Panc1 (cell line): Measurements from ENCODE around the gene CORT. TPM values are rescaled to one million over a fixed set of nuclear protein-coding genes. Genes with fewer than 3 reads are reported as not detected.

ENCODE experiments used
- ATAC-seq: fragments of 200-7000 bp; cut with Tn5 transposase; 2 replicates; pipeline ENCODE4 v1.9.1; 2020; ENCODE audit warnings: mild to moderate bottlenecking, moderate library complexity
- BruUV-seq: library from RNA; stranded (reverse); fragments of 400-500 nt; replicated peaks from 2 replicates; lab custom pipeline; 2021; lab: Mats Ljungman, UMichigan
- CTCF ChIA-PET: fragments of 300-600 bp; sonication (Branson Sonifier 250); formaldehyde crosslinking; loops from one replicate; lab custom pipeline; 2022; ENCODE audit warnings: antibody characterized with exemption; lab: Charles Lee
- POLR2A ChIA-PET: fragments of 300-600 bp; sonication (Branson Sonifier 250); formaldehyde crosslinking; loops from one replicate; lab custom pipeline; 2022; ENCODE audit warnings: antibody characterized with exemption; lab: Charles Lee
- DNase-seq: peaks from one replicate; pipeline ENCODE4 v3.0.0-alpha.2; 2010; ENCODE audit warnings: low read depth, low spot score
- H3K27ac ChIP-seq: 2 replicates; pipeline ENCODE4 v1.5.1; 2011; ENCODE audit warnings: mild to moderate bottlenecking, low read length, inconsistent platforms
- H3K27me3 ChIP-seq: fragments of 200-500 bp; sonication (Bioruptor generic); 2 replicates; pipeline ENCODE4 v1.6.0; 2014; ENCODE audit warnings: low read length, inconsistent platforms; ENCODE audit not compliant: control insufficient read depth, insufficient read depth
- H3K36me3 ChIP-seq: fragments of 200-500 bp; sonication (Bioruptor generic); 2 replicates; pipeline ENCODE4 v1.5.1; 2014; ENCODE audit warnings: inconsistent platforms, mild to moderate bottlenecking, low read length, moderate library complexity; ENCODE audit not compliant: control insufficient read depth, insufficient read depth
- H3K4me1 ChIP-seq: 2 replicates; pipeline ENCODE4 v1.5.1; 2011; ENCODE audit warnings: inconsistent platforms, mild to moderate bottlenecking, low read length, moderate library complexity; ENCODE audit not compliant: control insufficient read depth, insufficient read depth
- H3K4me3 ChIP-seq, 2 experiments: 2 replicates each; pipeline ENCODE4 v1.5.1; 2011 to 2012; ENCODE audit warnings: low read depth in 2 of 2, low read length in 2 of 2, mild to moderate bottlenecking in 2 of 2, inconsistent platforms in 1 of 2, moderate library complexity in 1 of 2
- H3K9me3 ChIP-seq: fragments of 200-500 bp; sonication (Bioruptor generic); 2 replicates; pipeline ENCODE4 v1.5.1; 2014; ENCODE audit warnings: low read depth, mild to moderate bottlenecking, inconsistent platforms, low read length, moderate library complexity; ENCODE audit not compliant: control insufficient read depth, insufficient read depth
- POLR2AphosphoS5 ChIP-seq: IDR thresholded peaks from 2 replicates; pipeline ENCODE4 v1.6.1; 2012; ENCODE audit warnings: mild to moderate bottlenecking, low read depth, low read length, moderate library complexity
- SIN3A ChIP-seq: IDR thresholded peaks from 2 replicates; pipeline ENCODE4 v1.6.1; 2012; ENCODE audit warnings: low read depth, mild to moderate bottlenecking, low read length, moderate library complexity, borderline replicate concordance; ENCODE audit not compliant: insufficient read depth
- TCF7L2 ChIP-seq: IDR thresholded peaks from 2 replicates; pipeline ENCODE4 v1.6.1; 2011; ENCODE audit warnings: mild to moderate bottlenecking, low read depth, low read length, inconsistent platforms
- in situ Hi-C: cut with HindIII; loops from 2 replicates; pipeline ENCODE4 v1.10.0; 2016; ENCODE audit warnings: low sequenced_read_pairs, low pct_unique_long_range_greater_than_20kb
- intact Hi-C: fragments of 100-400 bp; cut with micrococcal nuclease; formaldehyde crosslinking; loops from one replicate; pipeline ENCODE4 v1.10.0; 2022; ENCODE audit not compliant: unreplicated experiment
- total RNA-seq: library from RNA; stranded (reverse); gene quantifications from one replicate; pipeline ENCODE4 v1.2.1, GENCODE V29; 2021; ENCODE audit not compliant: unreplicated experiment
- TF ChIP-seq, protein P1 (sequence below): fragments of 450-650 bp; IDR thresholded peaks from 2 replicates; pipeline ENCODE4 v1.5.1; 2017; ENCODE audit warnings: mild to moderate bottlenecking
- TF ChIP-seq, protein P2 (sequence below), 2 experiments: IDR thresholded peaks; 2 replicates each; pipeline ENCODE4 v1.6.1; 2011 to 2012; ENCODE audit warnings: low read depth in 2 of 2, control low read depth in 1 of 2, low read length in 1 of 2, mild to moderate bottlenecking in 1 of 2, moderate library complexity in 1 of 2; ENCODE audit not compliant: insufficient read depth in 1 of 2

The CORT gene
- total RNA-seq, 1 experiment from 2014 or later, result 0.41 TPM

DNA sequence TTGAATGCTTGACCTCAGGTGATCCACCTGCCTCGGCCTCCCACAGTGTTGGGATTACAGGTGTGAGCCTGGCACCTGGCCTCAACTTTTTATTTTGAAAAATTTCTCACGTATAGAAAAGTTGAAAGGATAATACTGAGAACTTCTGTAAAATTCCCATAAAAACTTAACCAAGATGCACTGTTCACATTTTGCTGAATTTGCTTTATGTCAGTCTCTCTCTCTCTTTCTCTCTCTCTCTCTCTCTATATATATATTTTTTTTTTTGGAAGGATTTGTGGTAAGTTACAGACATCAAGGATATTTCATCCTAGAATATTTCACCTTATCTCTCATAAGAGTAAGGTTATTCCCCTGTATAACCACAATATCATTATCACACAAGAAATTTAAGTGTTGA, 30.8 kb downstream of the CORT start:
- Histone ChIP-seq H3K4me1 (peaks cover 12% of the 10 kb centered on the region), H3K27ac (no peak overlapping the region), H3K4me3 (no peak overlapping the region), H3K9me3 (no peaks in the 10 kb centered on the region), H3K27me3 (no peaks in the 10 kb centered on the region), H3K36me3 (no peaks in the 10 kb centered on the region; the same call in 1 of the 2 replicates)
- DNase-seq, result no peak
- ChIA-PET POLR2A (no interaction called here), CTCF (no interaction called here)
- no TSS peak for BruUV-seq
- intact Hi-C loops, result no loop called here
- in situ Hi-C loops, result no loop called here
- ATAC-seq, result no peak
- no peak for TF ChIP-seq POLR2AphosphoS5
- TF ChIP-seq, protein P1, sequence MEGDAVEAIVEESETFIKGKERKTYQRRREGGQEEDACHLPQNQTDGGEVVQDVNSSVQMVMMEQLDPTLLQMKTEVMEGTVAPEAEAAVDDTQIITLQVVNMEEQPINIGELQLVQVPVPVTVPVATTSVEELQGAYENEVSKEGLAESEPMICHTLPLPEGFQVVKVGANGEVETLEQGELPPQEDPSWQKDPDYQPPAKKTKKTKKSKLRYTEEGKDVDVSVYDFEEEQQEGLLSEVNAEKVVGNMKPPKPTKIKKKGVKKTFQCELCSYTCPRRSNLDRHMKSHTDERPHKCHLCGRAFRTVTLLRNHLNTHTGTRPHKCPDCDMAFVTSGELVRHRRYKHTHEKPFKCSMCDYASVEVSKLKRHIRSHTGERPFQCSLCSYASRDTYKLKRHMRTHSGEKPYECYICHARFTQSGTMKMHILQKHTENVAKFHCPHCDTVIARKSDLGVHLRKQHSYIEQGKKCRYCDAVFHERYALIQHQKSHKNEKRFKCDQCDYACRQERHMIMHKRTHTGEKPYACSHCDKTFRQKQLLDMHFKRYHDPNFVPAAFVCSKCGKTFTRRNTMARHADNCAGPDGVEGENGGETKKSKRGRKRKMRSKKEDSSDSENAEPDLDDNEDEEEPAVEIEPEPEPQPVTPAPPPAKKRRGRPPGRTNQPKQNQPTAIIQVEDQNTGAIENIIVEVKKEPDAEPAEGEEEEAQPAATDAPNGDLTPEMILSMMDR, result no peak

DNA sequence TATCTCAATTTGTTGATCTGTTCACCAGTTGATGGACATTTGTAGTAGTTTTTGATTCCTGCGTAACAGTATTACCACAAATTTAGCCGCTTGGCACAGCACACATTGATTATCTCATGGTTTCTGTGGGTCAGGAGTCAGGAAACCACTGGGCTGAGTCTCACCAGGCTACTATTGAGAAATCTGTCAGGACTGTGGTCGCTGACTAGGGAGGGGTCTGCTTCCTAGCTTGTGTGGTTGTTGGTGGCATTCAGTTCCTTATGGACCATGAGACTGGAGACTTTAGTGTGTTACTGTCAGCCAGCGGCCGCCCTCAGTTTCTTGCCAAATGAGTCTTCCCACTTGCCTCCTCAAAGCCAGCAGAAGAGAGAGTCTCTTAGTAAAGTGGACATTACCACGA, 34.7 kb downstream of the CORT start:
- in situ Hi-C loops (no loop called here), intact Hi-C loops (no loop called here)
- no TSS peak for BruUV-seq
- Histone ChIP-seq H3K27ac (no peak overlapping the region), H3K4me1 (no peaks in the 10 kb centered on the region; the same call in 1 of the 2 replicates), H3K4me3 (no peak overlapping the region), H3K9me3 (no peaks in the 10 kb centered on the region), H3K36me3 (no peaks in the 10 kb centered on the region), H3K27me3 (no peaks in the 10 kb centered on the region)
- CTCF ChIA-PET, result no interaction called here
- DNase-seq, result no peak
- POLR2A ChIA-PET, result no interaction called here
- TF ChIP-seq, protein P1, result no peak
- TF ChIP-seq, protein P2, sequence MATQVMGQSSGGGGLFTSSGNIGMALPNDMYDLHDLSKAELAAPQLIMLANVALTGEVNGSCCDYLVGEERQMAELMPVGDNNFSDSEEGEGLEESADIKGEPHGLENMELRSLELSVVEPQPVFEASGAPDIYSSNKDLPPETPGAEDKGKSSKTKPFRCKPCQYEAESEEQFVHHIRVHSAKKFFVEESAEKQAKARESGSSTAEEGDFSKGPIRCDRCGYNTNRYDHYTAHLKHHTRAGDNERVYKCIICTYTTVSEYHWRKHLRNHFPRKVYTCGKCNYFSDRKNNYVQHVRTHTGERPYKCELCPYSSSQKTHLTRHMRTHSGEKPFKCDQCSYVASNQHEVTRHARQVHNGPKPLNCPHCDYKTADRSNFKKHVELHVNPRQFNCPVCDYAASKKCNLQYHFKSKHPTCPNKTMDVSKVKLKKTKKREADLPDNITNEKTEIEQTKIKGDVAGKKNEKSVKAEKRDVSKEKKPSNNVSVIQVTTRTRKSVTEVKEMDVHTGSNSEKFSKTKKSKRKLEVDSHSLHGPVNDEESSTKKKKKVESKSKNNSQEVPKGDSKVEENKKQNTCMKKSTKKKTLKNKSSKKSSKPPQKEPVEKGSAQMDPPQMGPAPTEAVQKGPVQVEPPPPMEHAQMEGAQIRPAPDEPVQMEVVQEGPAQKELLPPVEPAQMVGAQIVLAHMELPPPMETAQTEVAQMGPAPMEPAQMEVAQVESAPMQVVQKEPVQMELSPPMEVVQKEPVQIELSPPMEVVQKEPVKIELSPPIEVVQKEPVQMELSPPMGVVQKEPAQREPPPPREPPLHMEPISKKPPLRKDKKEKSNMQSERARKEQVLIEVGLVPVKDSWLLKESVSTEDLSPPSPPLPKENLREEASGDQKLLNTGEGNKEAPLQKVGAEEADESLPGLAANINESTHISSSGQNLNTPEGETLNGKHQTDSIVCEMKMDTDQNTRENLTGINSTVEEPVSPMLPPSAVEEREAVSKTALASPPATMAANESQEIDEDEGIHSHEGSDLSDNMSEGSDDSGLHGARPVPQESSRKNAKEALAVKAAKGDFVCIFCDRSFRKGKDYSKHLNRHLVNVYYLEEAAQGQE (IDR thresholded peaks at IDR 0.05; ENCODE audit: insufficient read depth in 1 of 2, low read depth in 2 of 2, low read length in 1 of 2), result no peak
- TF ChIP-seq TCF7L2, result no peak
- no peak for TF ChIP-seq POLR2AphosphoS5
- no peak for TF ChIP-seq SIN3A
- ATAC-seq, result no peak
